ENCODE measurements around the gene MOCS3.

- no peak for TF ChIP-seq EZH2phosphoT487 (IDR thresholded peaks at IDR 0.05; ENCODE audit: insufficient read depth, low read depth)
- TF ChIP-seq EZH2 (IDR thresholded peaks at IDR 0.05; ENCODE audit: insufficient read depth, poor library complexity, severe bottlenecking) = no peak
Observed at GRCh38 chr20:50983321-50983720, 24.7 kb downstream of the MOCS3 start.
